Lower leg skin (tissue), 4 donors: ENCODE measurements around the gene SPAG9. TPM values are rescaled to one million over a fixed set of nuclear protein-coding genes. Genes with fewer than 3 reads are reported as not detected.
"Not testable (repeated sequence)": the region's sequence is repeated elsewhere in the genome, so short reads cannot be mapped to it uniquely, and the experiment has no call there.

Experiments
- DNase-seq, 2 donors: peaks; one replicate each; pipeline ENCODE4 v3.0.0-alpha.2; 2019; ENCODE audit warnings: low spot score in 2 of 2
- H3K4me3 ChIP-seq: fragments of 200-600 bp; sonication (generic); 2 replicates; pipeline ENCODE4 v1.5.1; 2017; ENCODE audit warnings: mild to moderate bottlenecking, low read depth; ENCODE audit not compliant: poor library complexity, severe bottlenecking
- CTCF ChIP-seq, 3 donors: fragments of 450-650 bp; IDR thresholded peaks; one replicate each; pipeline ENCODE4 v1.5.1; 2016; ENCODE audit warnings: antibody characterized with exemption in 3 of 3, mild to moderate bottlenecking in 3 of 3, moderate library complexity in 2 of 3
- POLR2A ChIP-seq, 2 donors: fragments of 450-650 bp; IDR thresholded peaks; one replicate each; pipeline ENCODE4 v1.6.1; 2016 to 2017; ENCODE audit warnings: antibody characterized with exemption in 2 of 2, mild to moderate bottlenecking in 1 of 2, moderate library complexity in 1 of 2
- WGBS, 2 donors: methylation state at CpG; one replicate each; pipeline ENCODE4 v1.1.5; 2018; 5-methylcytosine and 5-hydroxymethylcytosine counted together
- intact Hi-C: fragments of 100-400 bp; cut with DNase I; formaldehyde crosslinking; loops from one replicate; pipeline ENCODE4 v1.15.0; 2023; ENCODE audit warnings: low total_unique reads
- total RNA-seq, 4 donors: library from RNA; depleted of rRNA; stranded (reverse); fragments of >200 nt; gene quantifications; one replicate each; pipeline ENCODE4 v1.1.0, GENCODE V29; 2016

Gene SPAG9
- total RNA-seq, 4 donors from 2014 or later, result 63.7 to 106 (median 69.3) TPM

- TF ChIP-seq CTCF (IDR thresholded peaks at IDR 0.05) (no peak), POLR2A (IDR thresholded peaks at IDR 0.05) (no peak)
- DNase-seq, result no peak
- WGBS, 2 donors, result 91% methylated on average over 5 of the region's 5 CpGs
- intact Hi-C loops, result no loop called here
- no peak overlapping the region for H3K4me3 ChIP-seq
These were observed 4.2 kb upstream of the SPAG9 start for GRCh38 chr17:51124640-51125503.

- WGBS, 2 donors, result 78 to 79% methylated on average over 10 of the region's 10 CpGs
- H3K4me3 ChIP-seq, intact Hi-C loops, DNase-seq: not testable (repeated sequence)
These were observed 1.9 kb upstream of the SPAG9 start for GRCh38 chr17:51122473-51123115.

- TF ChIP-seq CTCF (IDR thresholded peaks at IDR 0.05) (no peak), POLR2A (IDR thresholded peaks at IDR 0.05) (peak in 1 of 2 donors; percentile 83)
- peak; percentile 97 to 99 for DNase-seq
- intact Hi-C loops, result no loop called here
- WGBS, 2 donors, result 9 to 10% methylated on average over 23 of the region's 23 CpGs
- no peak overlapping the region for H3K4me3 ChIP-seq
These were observed 1.2 kb upstream of the SPAG9 start for GRCh38 chr17:51121620-51122472.

- intact Hi-C loops, result no loop called here
- peak overlapping the region; percentile 98 for H3K4me3 ChIP-seq
- 0 to 1% methylated on average over 19 to 23 of the region's 42 CpGs for WGBS, 2 donors
- TF ChIP-seq CTCF (IDR thresholded peaks at IDR 0.05), result no peak
- TF ChIP-seq POLR2A (IDR thresholded peaks at IDR 0.05), result no peak
- no peak for DNase-seq
These were observed 320 bp downstream of the SPAG9 start for GRCh38 chr17:51120357-51120738.

- no peak for TF ChIP-seq POLR2A (IDR thresholded peaks at IDR 0.05)
- TF ChIP-seq CTCF (IDR thresholded peaks at IDR 0.05), result no peak
- DNase-seq, result peak; percentile 44 to 93
- WGBS, 2 donors, result 1 to 2% methylated on average over 29 to 35 of the region's 49 CpGs
- H3K4me3 ChIP-seq, result peak overlapping the region; percentile 98
- intact Hi-C loops, result no loop called here
These were observed 982 bp downstream of the SPAG9 start for GRCh38 chr17:51119415-51120356.
